ENCODE results near the gene TAPT1. TPM values are rescaled to one million over a fixed set of nuclear protein-coding genes. Genes with fewer than 3 reads are reported as not detected.
A peak's percentile ranks its signal among the peaks of the same experiment; 100 is the strongest.

TAPT1 gene
- total and polyA plus RNA-seq, 2 donors = 26.4 to 29.0 TPM

GRCh38 chr4:16206848-16207247, 19.4 kb downstream of the TAPT1 start:
- peaks cover 11 to 52% of the 10 kb centered on the region in 2 donors for H3K36me3 ChIP-seq (ENCODE audit: control insufficient read depth in 2 of 2, insufficient read depth in 2 of 2, low read length in 1 of 2)

GRCh38 chr4:16206301-16206700, 20.0 kb downstream of the TAPT1 start:
- Histone ChIP-seq H3K4me1 (ENCODE audit: control insufficient read depth in 2 of 2, insufficient read depth in 2 of 2, low read length in 2 of 2) (peaks cover 0 to 3% of the 10 kb centered on the region in 2 donors), H3K4me3 (ENCODE audit: low read length in 2 of 2) (no peak overlapping the region), H3K27ac (ENCODE audit: low read depth in 1 of 2, low read length in 1 of 2) (no peak overlapping the region), H3K27me3 (ENCODE audit: control insufficient read depth in 2 of 2, insufficient read depth in 1 of 2, low read length in 1 of 2) (no peaks in the 10 kb centered on the region), H3K36me3 (ENCODE audit: control insufficient read depth in 2 of 2, insufficient read depth in 2 of 2, low read length in 1 of 2) (peaks cover 13 to 57% of the 10 kb centered on the region in 2 donors), H3K9me3 (ENCODE audit: control insufficient read depth in 2 of 2, insufficient read depth in 1 of 2, low read length in 1 of 2) (no peaks in the 10 kb centered on the region)
- no peak for DNase-seq (ENCODE audit: low read depth in 6 of 9, low spot score in 9 of 9)
- 98% methylated on average over 5 of the region's 5 CpGs for WGBS

More at GRCh38 chr4:16206848-16207247, 19.4 kb downstream of the TAPT1 start:
- WGBS = 23% methylated on average over 2 of the region's 2 CpGs
- H3K4me3 ChIP-seq (ENCODE audit: low read length in 2 of 2) = no peak overlapping the region
- H3K9me3 ChIP-seq (ENCODE audit: control insufficient read depth in 2 of 2, insufficient read depth in 1 of 2, low read length in 1 of 2) = no peaks in the 10 kb centered on the region
- DNase-seq (ENCODE audit: low read depth in 6 of 9, low spot score in 9 of 9) = no peak
- peaks cover 0 to 3% of the 10 kb centered on the region in 2 donors for H3K4me1 ChIP-seq (ENCODE audit: control insufficient read depth in 2 of 2, insufficient read depth in 2 of 2, low read length in 2 of 2)
- H3K27ac ChIP-seq (ENCODE audit: low read depth in 1 of 2, low read length in 1 of 2) = peak overlapping the region in 1 of 2 donors; percentile 11
- no peaks in the 10 kb centered on the region for H3K27me3 ChIP-seq (ENCODE audit: control insufficient read depth in 2 of 2, insufficient read depth in 1 of 2, low read length in 1 of 2)

- H3K27ac ChIP-seq (ENCODE audit: low read depth in 1 of 2, low read length in 1 of 2) = no peak overlapping the region
- no peak overlapping the region for H3K4me3 ChIP-seq (ENCODE audit: low read length in 2 of 2)
- H3K9me3 ChIP-seq (ENCODE audit: control insufficient read depth in 2 of 2, insufficient read depth in 1 of 2, low read length in 1 of 2) = no peaks in the 10 kb centered on the region
- 80% methylated on average over 7 of the region's 7 CpGs for WGBS
- peak in 2 of 9 donors; percentile 13 to 50 for DNase-seq (ENCODE audit: low read depth in 6 of 9, low spot score in 9 of 9)
- H3K36me3 ChIP-seq (ENCODE audit: control insufficient read depth in 2 of 2, insufficient read depth in 2 of 2, low read length in 1 of 2) = peaks cover 13 to 55% of the 10 kb centered on the region in 2 donors
- peaks cover 0 to 3% of the 10 kb centered on the region in 2 donors for H3K4me1 ChIP-seq (ENCODE audit: control insufficient read depth in 2 of 2, insufficient read depth in 2 of 2, low read length in 2 of 2)
- no peaks in the 10 kb centered on the region for H3K27me3 ChIP-seq (ENCODE audit: control insufficient read depth in 2 of 2, insufficient read depth in 1 of 2, low read length in 1 of 2)
Observed at GRCh38 chr4:16205298-16206164, 20.7 kb downstream of the TAPT1 start.

- no peak overlapping the region for H3K4me3 ChIP-seq (ENCODE audit: low read length in 2 of 2)
- 97% methylated on average over 3 of the region's 3 CpGs for WGBS
- DNase-seq (ENCODE audit: low read depth in 6 of 9, low spot score in 9 of 9) = no peak
- no peak overlapping the region for H3K27ac ChIP-seq (ENCODE audit: low read depth in 1 of 2, low read length in 1 of 2)
- H3K27me3 ChIP-seq (ENCODE audit: control insufficient read depth in 2 of 2, insufficient read depth in 1 of 2, low read length in 1 of 2) = no peaks in the 10 kb centered on the region
- H3K4me1 ChIP-seq (ENCODE audit: control insufficient read depth in 2 of 2, insufficient read depth in 2 of 2, low read length in 2 of 2) = peaks cover 0 to 3% of the 10 kb centered on the region in 2 donors
- peaks cover 15 to 52% of the 10 kb centered on the region in 2 donors for H3K36me3 ChIP-seq (ENCODE audit: control insufficient read depth in 2 of 2, insufficient read depth in 2 of 2, low read length in 1 of 2)
- no peaks in the 10 kb centered on the region for H3K9me3 ChIP-seq (ENCODE audit: control insufficient read depth in 2 of 2, insufficient read depth in 1 of 2, low read length in 1 of 2)
Observed at GRCh38 chr4:16204505-16204904, 21.8 kb downstream of the TAPT1 start.

DNA sequence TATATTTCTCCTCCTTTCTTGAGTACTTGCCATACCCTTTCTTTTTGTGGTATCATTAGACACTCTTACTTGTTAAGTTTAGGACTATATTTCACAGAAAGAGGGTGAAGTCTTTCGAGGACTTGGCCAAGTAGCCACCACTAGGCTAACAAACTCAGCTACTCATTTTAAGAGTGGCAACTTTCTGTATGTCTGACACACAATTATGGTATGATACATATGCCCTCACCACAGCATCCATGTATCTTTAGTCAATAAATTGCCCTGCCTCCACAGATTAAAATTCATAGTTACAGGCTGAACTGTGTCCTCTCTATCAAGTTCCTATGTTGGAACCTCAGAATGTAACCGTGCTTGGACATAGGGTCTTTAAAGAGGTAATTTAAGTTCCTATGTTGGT, 23.2 kb downstream of the TAPT1 start:
- H3K27ac ChIP-seq (ENCODE audit: low read depth in 1 of 2, low read length in 1 of 2) = no peak overlapping the region
- H3K36me3 ChIP-seq (ENCODE audit: control insufficient read depth in 2 of 2, insufficient read depth in 2 of 2, low read length in 1 of 2) = peaks cover 12 to 49% of the 10 kb centered on the region in 2 donors
- no peaks in the 10 kb centered on the region for H3K9me3 ChIP-seq (ENCODE audit: control insufficient read depth in 2 of 2, insufficient read depth in 1 of 2, low read length in 1 of 2)
- no peak for DNase-seq (ENCODE audit: low read depth in 6 of 9, low spot score in 9 of 9)
- whole genome bisulfite sequencing = 99% methylated on average over 2 of the region's 2 CpGs
- peaks cover 0 to 3% of the 10 kb centered on the region in 2 donors for H3K4me1 ChIP-seq (ENCODE audit: control insufficient read depth in 2 of 2, insufficient read depth in 2 of 2, low read length in 2 of 2)
- H3K4me3 ChIP-seq (ENCODE audit: low read length in 2 of 2) = no peak overlapping the region
- no peaks in the 10 kb centered on the region for H3K27me3 ChIP-seq (ENCODE audit: control insufficient read depth in 2 of 2, insufficient read depth in 1 of 2, low read length in 1 of 2)

- H3K4me1 ChIP-seq (ENCODE audit: control insufficient read depth in 2 of 2, insufficient read depth in 2 of 2, low read length in 2 of 2) = peaks cover 0 to 3% of the 10 kb centered on the region in 2 donors
- no peak overlapping the region for H3K4me3 ChIP-seq (ENCODE audit: low read length in 2 of 2)
- no peak for DNase-seq (ENCODE audit: low read depth in 6 of 9, low spot score in 9 of 9)
- H3K27me3 ChIP-seq (ENCODE audit: control insufficient read depth in 2 of 2, insufficient read depth in 1 of 2, low read length in 1 of 2) = no peaks in the 10 kb centered on the region
- no peak overlapping the region for H3K27ac ChIP-seq (ENCODE audit: low read depth in 1 of 2, low read length in 1 of 2)
- H3K36me3 ChIP-seq (ENCODE audit: control insufficient read depth in 2 of 2, insufficient read depth in 2 of 2, low read length in 1 of 2) = peaks cover 15 to 52% of the 10 kb centered on the region in 2 donors
- H3K9me3 ChIP-seq (ENCODE audit: control insufficient read depth in 2 of 2, insufficient read depth in 1 of 2, low read length in 1 of 2) = no peaks in the 10 kb centered on the region
- WGBS = 99% methylated on average over 2 of the region's 2 CpGs
Observed at GRCh38 chr4:16202598-16202997, 23.7 kb downstream of the TAPT1 start.

- Histone ChIP-seq H3K27me3 (ENCODE audit: control insufficient read depth in 2 of 2, insufficient read depth in 1 of 2, low read length in 1 of 2) (no peaks in the 10 kb centered on the region), H3K4me3 (ENCODE audit: low read length in 2 of 2) (no peak overlapping the region), H3K4me1 (ENCODE audit: control insufficient read depth in 2 of 2, insufficient read depth in 2 of 2, low read length in 2 of 2) (no peaks in the 10 kb centered on the region), H3K27ac (ENCODE audit: low read depth in 1 of 2, low read length in 1 of 2) (no peak overlapping the region), H3K36me3 (ENCODE audit: control insufficient read depth in 2 of 2, insufficient read depth in 2 of 2, low read length in 1 of 2) (peaks cover 12 to 47% of the 10 kb centered on the region in 2 donors), H3K9me3 (ENCODE audit: control insufficient read depth in 2 of 2, insufficient read depth in 1 of 2, low read length in 1 of 2) (no peaks in the 10 kb centered on the region)
- WGBS = 98% methylated on average over 1 of the region's 1 CpG
- peak in 1 of 9 donors; percentile 31 for DNase-seq (ENCODE audit: low read depth in 6 of 9, low spot score in 9 of 9)
Observed at GRCh38 chr4:16199093-16199492, 27.2 kb downstream of the TAPT1 start.

DNA sequence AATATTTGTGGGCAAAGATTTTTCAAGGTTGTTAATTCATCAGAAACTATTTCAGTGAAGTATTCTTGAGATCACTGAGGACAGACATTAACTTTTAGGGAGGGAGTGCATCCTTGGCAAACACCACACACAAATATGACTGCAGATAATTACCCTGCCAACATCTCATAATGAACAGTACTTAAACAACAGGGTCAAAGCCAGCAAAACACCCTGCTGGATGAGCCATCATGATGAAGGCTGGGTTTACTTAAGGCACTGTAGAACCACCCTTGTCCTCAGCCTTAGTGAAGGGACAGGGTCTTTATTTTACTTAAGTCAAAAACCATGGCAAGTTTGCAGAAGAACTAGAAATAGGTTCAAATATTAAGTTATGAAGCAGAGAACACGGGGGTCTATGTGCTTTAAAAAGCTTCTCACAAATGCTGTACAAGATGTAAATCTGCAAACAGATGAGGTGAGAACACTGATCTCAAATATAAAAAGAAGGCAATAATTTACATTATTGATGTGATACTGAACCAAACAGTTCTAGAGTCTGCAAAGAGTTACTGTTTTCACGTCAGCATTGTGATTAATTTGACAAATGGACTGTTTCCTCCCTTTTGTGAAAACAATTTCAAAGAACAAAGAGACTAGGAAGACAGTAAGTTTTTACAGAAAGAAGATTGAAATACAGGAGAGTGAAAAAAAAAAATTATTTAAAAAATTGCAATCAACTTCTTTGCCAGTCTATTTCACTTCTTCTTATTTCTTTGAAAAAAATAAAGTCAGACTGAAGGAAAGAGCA, 28.2 kb downstream of the TAPT1 start:
- H3K9me3 ChIP-seq (ENCODE audit: control insufficient read depth in 2 of 2, insufficient read depth in 1 of 2, low read length in 1 of 2) = no peaks in the 10 kb centered on the region
- H3K4me3 ChIP-seq (ENCODE audit: low read length in 2 of 2) = no peak overlapping the region
- DNase-seq (ENCODE audit: low read depth in 6 of 9, low spot score in 9 of 9) = no peak
- H3K4me1 ChIP-seq (ENCODE audit: control insufficient read depth in 2 of 2, insufficient read depth in 2 of 2, low read length in 2 of 2) = no peaks in the 10 kb centered on the region
- no peaks in the 10 kb centered on the region for H3K27me3 ChIP-seq (ENCODE audit: control insufficient read depth in 2 of 2, insufficient read depth in 1 of 2, low read length in 1 of 2)
- no peak overlapping the region for H3K27ac ChIP-seq (ENCODE audit: low read depth in 1 of 2, low read length in 1 of 2)
- peaks cover 12 to 45% of the 10 kb centered on the region in 2 donors for H3K36me3 ChIP-seq (ENCODE audit: control insufficient read depth in 2 of 2, insufficient read depth in 2 of 2, low read length in 1 of 2)
- WGBS = 95% methylated on average over 2 of the region's 2 CpGs
